Upper lobe of right lung (tissue), 1 donor: ENCODE data around the gene TOR2A. TPM values are rescaled to one million over a fixed set of nuclear protein-coding genes. Genes with fewer than 3 reads are reported as not detected.

Experiments
- ATAC-seq: fragments of 200-7000 bp; cut with Tn5 transposase; one replicate; pipeline ENCODE4 v1.9.1; 2020; ENCODE audit warnings: mild to moderate bottlenecking, moderate library complexity
- DNase-seq: peaks from one replicate; pipeline ENCODE4 v3.0.0-alpha.2; 2020
- H3K27ac ChIP-seq: fragments of 200-600 bp; one replicate; pipeline ENCODE4 v1.8.0; 2022
- H3K27me3 ChIP-seq: fragments of 200-600 bp; one replicate; pipeline ENCODE4 v1.8.0; 2022; ENCODE audit warnings: mild to moderate bottlenecking
- H3K36me3 ChIP-seq: fragments of 200-600 bp; one replicate; pipeline ENCODE4 v1.8.0; 2022
- H3K4me1 ChIP-seq: fragments of 200-600 bp; one replicate; pipeline ENCODE4 v1.8.0; 2022
- H3K4me3 ChIP-seq: fragments of 200-600 bp; one replicate; pipeline ENCODE4 v1.8.0; 2022; ENCODE audit warnings: mild to moderate bottlenecking
- H3K9me3 ChIP-seq: fragments of 200-600 bp; one replicate; pipeline ENCODE4 v1.8.0; 2022
- intact Hi-C: fragments of 100-400 bp; cut with DNase I; formaldehyde crosslinking; loops from one replicate; pipeline ENCODE4 v1.11.0; 2022
- total RNA-seq: library from RNA; stranded (reverse); fragmentation: NEBNext Ultra II Directional; extraction: Animal tissue kit (Norgen Biotek cat#: 25700); gene quantifications from one replicate; pipeline ENCODE4 v1.2.1, GENCODE V29; 2021
- TF ChIP-seq, protein P1 (sequence below): fragments of 200-600 bp; IDR thresholded peaks from one replicate; pipeline ENCODE4 v1.8.0; 2022; ENCODE audit warnings: antibody characterized with exemption
- donor health status: DM: no; HTN: yes; CAD: no; lungs with severe emphysema.

The TOR2A gene
- total RNA-seq, 1 donor from 2014 or later = 17.3 TPM

DNA sequence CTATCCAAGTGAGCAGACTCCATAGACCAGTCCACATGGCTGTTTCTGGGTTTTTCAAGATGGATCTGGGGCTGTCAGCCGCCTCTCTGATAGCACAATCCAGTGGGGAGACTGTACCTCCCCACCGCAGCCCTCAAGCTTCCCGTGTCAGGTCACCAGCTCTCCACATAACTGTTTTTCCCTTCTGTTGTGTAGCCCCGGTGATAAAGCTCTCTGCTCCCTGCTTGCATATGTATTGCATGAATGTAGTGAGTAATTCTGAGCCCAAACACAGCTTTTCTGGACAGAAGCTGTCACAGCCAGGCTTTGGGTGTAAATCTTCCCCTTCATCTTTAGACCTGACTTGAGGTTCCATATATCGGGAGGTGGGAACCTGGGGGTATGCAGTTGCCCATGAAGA lies 51.4 kb downstream of the TOR2A start:
- peaks cover 92% of the 10 kb centered on the region for H3K36me3 ChIP-seq
- ATAC-seq = no peak
- no peak overlapping the region for H3K4me3 ChIP-seq
- no peaks in the 10 kb centered on the region for H3K27me3 ChIP-seq
- no peaks in the 10 kb centered on the region for H3K4me1 ChIP-seq
- no peaks in the 10 kb centered on the region for H3K9me3 ChIP-seq
- TF ChIP-seq, protein P1, sequence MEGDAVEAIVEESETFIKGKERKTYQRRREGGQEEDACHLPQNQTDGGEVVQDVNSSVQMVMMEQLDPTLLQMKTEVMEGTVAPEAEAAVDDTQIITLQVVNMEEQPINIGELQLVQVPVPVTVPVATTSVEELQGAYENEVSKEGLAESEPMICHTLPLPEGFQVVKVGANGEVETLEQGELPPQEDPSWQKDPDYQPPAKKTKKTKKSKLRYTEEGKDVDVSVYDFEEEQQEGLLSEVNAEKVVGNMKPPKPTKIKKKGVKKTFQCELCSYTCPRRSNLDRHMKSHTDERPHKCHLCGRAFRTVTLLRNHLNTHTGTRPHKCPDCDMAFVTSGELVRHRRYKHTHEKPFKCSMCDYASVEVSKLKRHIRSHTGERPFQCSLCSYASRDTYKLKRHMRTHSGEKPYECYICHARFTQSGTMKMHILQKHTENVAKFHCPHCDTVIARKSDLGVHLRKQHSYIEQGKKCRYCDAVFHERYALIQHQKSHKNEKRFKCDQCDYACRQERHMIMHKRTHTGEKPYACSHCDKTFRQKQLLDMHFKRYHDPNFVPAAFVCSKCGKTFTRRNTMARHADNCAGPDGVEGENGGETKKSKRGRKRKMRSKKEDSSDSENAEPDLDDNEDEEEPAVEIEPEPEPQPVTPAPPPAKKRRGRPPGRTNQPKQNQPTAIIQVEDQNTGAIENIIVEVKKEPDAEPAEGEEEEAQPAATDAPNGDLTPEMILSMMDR = no peak
- no peak for DNase-seq
- H3K27ac ChIP-seq = no peak overlapping the region
- intact Hi-C loops = no loop called here

DNA sequence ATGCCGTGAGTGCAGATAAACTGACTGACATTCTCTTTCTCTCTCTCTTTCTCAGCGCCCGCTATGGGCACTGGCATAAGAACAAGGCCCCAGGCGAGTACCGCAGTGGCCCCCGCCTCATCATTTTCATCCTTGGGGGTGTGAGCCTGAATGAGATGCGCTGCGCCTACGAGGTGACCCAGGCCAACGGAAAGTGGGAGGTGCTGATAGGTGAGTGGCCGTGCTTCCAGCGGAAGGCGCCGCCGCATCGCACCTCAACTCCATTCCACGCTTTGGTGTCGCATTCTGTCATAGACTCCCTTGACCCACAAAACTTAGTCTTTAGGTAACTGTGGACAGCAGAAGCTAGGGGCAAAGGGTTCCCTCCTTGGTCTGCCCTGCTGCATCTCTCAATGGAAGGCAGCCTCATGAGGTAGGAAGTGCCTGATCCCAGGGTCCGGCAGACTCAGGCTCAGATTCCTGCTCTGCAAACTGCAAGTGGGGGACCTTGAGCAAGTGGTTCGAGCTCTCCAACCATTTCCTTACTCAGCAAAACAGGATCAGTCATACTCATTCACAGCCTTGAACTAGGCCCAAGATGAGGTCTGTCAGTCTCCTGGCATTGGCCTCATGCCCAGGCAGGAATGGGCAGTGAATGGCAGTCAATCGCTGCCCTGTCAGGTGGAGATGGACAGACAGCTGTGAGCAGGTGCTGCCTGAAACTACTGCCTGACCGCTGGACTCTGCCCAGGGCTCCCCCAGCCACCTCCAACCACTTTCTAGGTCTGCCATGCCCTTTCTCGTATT lies 52.5 kb downstream of the TOR2A start:
- intact Hi-C loops = no loop called here
- Histone ChIP-seq H3K4me3 (no peak overlapping the region), H3K4me1 (no peaks in the 10 kb centered on the region), H3K36me3 (peaks cover 88% of the 10 kb centered on the region), H3K27me3 (no peaks in the 10 kb centered on the region), H3K27ac (no peak overlapping the region), H3K9me3 (no peaks in the 10 kb centered on the region)
- ATAC-seq (no peak), DNase-seq (no peak)
- TF ChIP-seq, protein P1 = no peak

Other genes starting within 250 kb of the TOR2A start
- 92.1 TPM for gene STXBP1, start 123.0 kb downstream of the TOR2A start, total RNA-seq
- gene CFAP157, start 28.3 kb downstream of the TOR2A start, total RNA-seq = 0.29 TPM
- gene PTRH1, start 19.6 kb downstream of the TOR2A start, total RNA-seq = 8.0 TPM
- gene TTC16, start 19.2 kb downstream of the TOR2A start, total RNA-seq = 0.41 TPM
- gene SH2D3C, start 43.4 kb upstream of the TOR2A start, total RNA-seq = 85.3 TPM
- gene CDK9, start 50.7 kb upstream of the TOR2A start, total RNA-seq = 99.1 TPM
- 68.9 TPM for gene FPGS, start 67.6 kb upstream of the TOR2A start, total RNA-seq
- 322 TPM for gene ENG, start 119.4 kb upstream of the TOR2A start, total RNA-seq
- gene AK1, start 142.4 kb upstream of the TOR2A start, total RNA-seq = 158 TPM
- 94.7 TPM for gene ST6GALNAC6, start 164.3 kb upstream of the TOR2A start, total RNA-seq
- gene ST6GALNAC4, start 181.7 kb upstream of the TOR2A start, total RNA-seq = 58.8 TPM
- 3.5 TPM for gene PIP5KL1, start 195.5 kb upstream of the TOR2A start, total RNA-seq
- gene DPM2, start 202.6 kb upstream of the TOR2A start, total RNA-seq = 37.1 TPM
- gene EEIG1, start 245.7 kb upstream of the TOR2A start, total RNA-seq = 44.7 TPM